Dendritic cell treated with granulocyte-macrophage colony-stimulating factor and Interleukin-4, amounts not matched to agents 40 ng/mL and 50 ng/mL, for 4 days (primary cell): ENCODE data around the gene RBFOX1.
"Not testable (repeated sequence)": the region's sequence is repeated elsewhere in the genome, so short reads cannot be mapped to it uniquely, and the experiment has no call there.

ENCODE experiments used
- H3K27ac Mint-ChIP-seq: one replicate; pipeline ENCODE4 v1.8.0; 2022; ENCODE audit warnings: mild to moderate bottlenecking, mixed read lengths
- H3K27me3 Mint-ChIP-seq: one replicate; pipeline ENCODE4 v1.8.0; 2022; ENCODE audit warnings: mild to moderate bottlenecking, mixed read lengths
- H3K36me3 Mint-ChIP-seq: one replicate; pipeline ENCODE4 v1.8.0; 2022; ENCODE audit warnings: low read depth, mixed read lengths
- H3K4me1 Mint-ChIP-seq: one replicate; pipeline ENCODE4 v1.8.0; 2022; ENCODE audit warnings: low read depth, mixed read lengths
- H3K4me3 Mint-ChIP-seq: one replicate; pipeline ENCODE4 v1.8.0; 2022; ENCODE audit warnings: mild to moderate bottlenecking, moderate library complexity, mixed read lengths
- H3K9me3 Mint-ChIP-seq: one replicate; pipeline ENCODE4 v1.8.0; 2022; ENCODE audit warnings: mixed read lengths
- intact Hi-C: fragments of 100-400 bp; cut with micrococcal nuclease; formaldehyde crosslinking; loops from one replicate; pipeline ENCODE4 v1.15.0; 2022

Gene RBFOX1

GRCh38 chr16:7458144-7458543, 125.5 kb downstream of the RBFOX1 start:
- Mint-ChIP-seq H3K36me3 (no peaks in the 10 kb centered on the region), H3K9me3 (peaks cover 17% of the 10 kb centered on the region), H3K4me3 (no peak overlapping the region), H3K27ac (no peak overlapping the region), H3K27me3 (no peaks in the 10 kb centered on the region), H3K4me1 (no peaks in the 10 kb centered on the region)
- intact Hi-C loops = no loop called here

GRCh38 chr16:7470344-7470743, 137.7 kb downstream of the RBFOX1 start:
- Mint-ChIP-seq H3K4me3 (no peak overlapping the region), H3K36me3 (no peaks in the 10 kb centered on the region), H3K9me3 (peaks cover 13% of the 10 kb centered on the region), H3K27ac (no peak overlapping the region), H3K4me1 (no peaks in the 10 kb centered on the region), H3K27me3 (no peaks in the 10 kb centered on the region)
- intact Hi-C loops = no loop called here

GRCh38 chr16:7471268-7471667, 138.6 kb downstream of the RBFOX1 start:
- intact Hi-C loops = no loop called here
- peaks cover 13% of the 10 kb centered on the region for H3K9me3 Mint-ChIP-seq
- no peaks in the 10 kb centered on the region for H3K4me1 Mint-ChIP-seq
- H3K27ac Mint-ChIP-seq = no peak overlapping the region
- no peaks in the 10 kb centered on the region for H3K36me3 Mint-ChIP-seq
- no peak overlapping the region for H3K4me3 Mint-ChIP-seq
- H3K27me3 Mint-ChIP-seq = no peaks in the 10 kb centered on the region

GRCh38 chr16:7482032-7482431, 149.4 kb downstream of the RBFOX1 start:
- no peaks in the 10 kb centered on the region for H3K4me1 Mint-ChIP-seq
- no peak overlapping the region for H3K4me3 Mint-ChIP-seq
- H3K9me3 Mint-ChIP-seq = no peaks in the 10 kb centered on the region
- intact Hi-C loops = no loop called here
- no peaks in the 10 kb centered on the region for H3K36me3 Mint-ChIP-seq
- H3K27me3 Mint-ChIP-seq = no peaks in the 10 kb centered on the region
- H3K27ac Mint-ChIP-seq = no peak overlapping the region

- no peaks in the 10 kb centered on the region for H3K36me3 Mint-ChIP-seq
- H3K27me3 Mint-ChIP-seq = no peaks in the 10 kb centered on the region
- H3K4me3 Mint-ChIP-seq = no peak overlapping the region
- no peaks in the 10 kb centered on the region for H3K9me3 Mint-ChIP-seq
- no peaks in the 10 kb centered on the region for H3K4me1 Mint-ChIP-seq
- intact Hi-C loops = no loop called here
- no peak overlapping the region for H3K27ac Mint-ChIP-seq
These were observed 150.1 kb downstream of the RBFOX1 start for GRCh38 chr16:7482596-7483290.

- no peaks in the 10 kb centered on the region for H3K36me3 Mint-ChIP-seq
- no peaks in the 10 kb centered on the region for H3K9me3 Mint-ChIP-seq
- no peak overlapping the region for H3K4me3 Mint-ChIP-seq
- intact Hi-C loops = no loop called here
- H3K27ac Mint-ChIP-seq = no peak overlapping the region
- no peaks in the 10 kb centered on the region for H3K27me3 Mint-ChIP-seq
- no peaks in the 10 kb centered on the region for H3K4me1 Mint-ChIP-seq
These were observed 155.1 kb downstream of the RBFOX1 start for GRCh38 chr16:7487574-7488323.

GRCh38 chr16:7492122-7492521, 159.5 kb downstream of the RBFOX1 start:
- no peaks in the 10 kb centered on the region for H3K4me1 Mint-ChIP-seq
- H3K27me3 Mint-ChIP-seq = no peaks in the 10 kb centered on the region
- no peaks in the 10 kb centered on the region for H3K9me3 Mint-ChIP-seq
- H3K36me3 Mint-ChIP-seq = no peaks in the 10 kb centered on the region
- H3K4me3 Mint-ChIP-seq = no peak overlapping the region
- H3K27ac Mint-ChIP-seq = no peak overlapping the region
- intact Hi-C loops = no loop called here

GRCh38 chr16:7493133-7493532, 160.5 kb downstream of the RBFOX1 start:
- H3K4me3 Mint-ChIP-seq = no peak overlapping the region
- no peak overlapping the region for H3K27ac Mint-ChIP-seq
- H3K36me3 Mint-ChIP-seq = no peaks in the 10 kb centered on the region
- H3K4me1 Mint-ChIP-seq = no peaks in the 10 kb centered on the region
- no peaks in the 10 kb centered on the region for H3K27me3 Mint-ChIP-seq
- intact Hi-C loops = no loop called here
- no peaks in the 10 kb centered on the region for H3K9me3 Mint-ChIP-seq

GRCh38 chr16:7497691-7498090, 165.0 kb downstream of the RBFOX1 start:
- H3K4me3 Mint-ChIP-seq = no peak overlapping the region
- H3K4me1 Mint-ChIP-seq = no peaks in the 10 kb centered on the region
- no peaks in the 10 kb centered on the region for H3K9me3 Mint-ChIP-seq
- intact Hi-C loops = no loop called here
- H3K27me3 Mint-ChIP-seq = no peaks in the 10 kb centered on the region
- no peaks in the 10 kb centered on the region for H3K36me3 Mint-ChIP-seq
- H3K27ac Mint-ChIP-seq = no peak overlapping the region

GRCh38 chr16:7501868-7502267, 169.2 kb downstream of the RBFOX1 start:
- H3K9me3 Mint-ChIP-seq = no peaks in the 10 kb centered on the region
- H3K27me3 Mint-ChIP-seq = no peaks in the 10 kb centered on the region
- no peak overlapping the region for H3K4me3 Mint-ChIP-seq
- no peaks in the 10 kb centered on the region for H3K36me3 Mint-ChIP-seq
- intact Hi-C loops = no loop called here
- H3K4me1 Mint-ChIP-seq = no peaks in the 10 kb centered on the region
- no peak overlapping the region for H3K27ac Mint-ChIP-seq

GRCh38 chr16:7502591-7503157, 170.0 kb downstream of the RBFOX1 start:
- H3K4me1 Mint-ChIP-seq, intact Hi-C loops, H3K27ac Mint-ChIP-seq, H3K4me3 Mint-ChIP-seq, H3K9me3 Mint-ChIP-seq, H3K36me3 Mint-ChIP-seq, H3K27me3 Mint-ChIP-seq: not testable (repeated sequence)

- Mint-ChIP-seq H3K9me3 (no peaks in the 10 kb centered on the region), H3K4me3 (no peak overlapping the region), H3K27me3 (no peaks in the 10 kb centered on the region), H3K36me3 (no peaks in the 10 kb centered on the region), H3K27ac (no peak overlapping the region), H3K4me1 (no peaks in the 10 kb centered on the region)
- intact Hi-C loops = no loop called here
These were observed 171.0 kb downstream of the RBFOX1 start for GRCh38 chr16:7503666-7504065.

- H3K27ac Mint-ChIP-seq = no peak overlapping the region
- H3K9me3 Mint-ChIP-seq = no peaks in the 10 kb centered on the region
- H3K36me3 Mint-ChIP-seq = no peaks in the 10 kb centered on the region
- no peak overlapping the region for H3K4me3 Mint-ChIP-seq
- no peaks in the 10 kb centered on the region for H3K4me1 Mint-ChIP-seq
- intact Hi-C loops = no loop called here
- H3K27me3 Mint-ChIP-seq = no peaks in the 10 kb centered on the region
These were observed 172.2 kb downstream of the RBFOX1 start for GRCh38 chr16:7504844-7505243.

GRCh38 chr16:7505495-7505894, 172.8 kb downstream of the RBFOX1 start:
- Mint-ChIP-seq H3K4me1 (no peaks in the 10 kb centered on the region), H3K36me3 (no peaks in the 10 kb centered on the region), H3K27ac (no peak overlapping the region), H3K27me3 (no peaks in the 10 kb centered on the region), H3K9me3 (no peaks in the 10 kb centered on the region), H3K4me3 (no peak overlapping the region)
- intact Hi-C loops = no loop called here
